Measurements from ENCODE around the gene ALDH1L1. TPM values are rescaled to one million over a fixed set of nuclear protein-coding genes. Genes with fewer than 3 reads are reported as not detected.

The ALDH1L1 gene
- total and polyA plus RNA-seq, 2 of the 13 experiments (the other 11 are each of a cell fraction or from before 2014, with no cell fraction given): 11.2 to 28.7 TPM

- TF ChIP-seq, protein P1, sequence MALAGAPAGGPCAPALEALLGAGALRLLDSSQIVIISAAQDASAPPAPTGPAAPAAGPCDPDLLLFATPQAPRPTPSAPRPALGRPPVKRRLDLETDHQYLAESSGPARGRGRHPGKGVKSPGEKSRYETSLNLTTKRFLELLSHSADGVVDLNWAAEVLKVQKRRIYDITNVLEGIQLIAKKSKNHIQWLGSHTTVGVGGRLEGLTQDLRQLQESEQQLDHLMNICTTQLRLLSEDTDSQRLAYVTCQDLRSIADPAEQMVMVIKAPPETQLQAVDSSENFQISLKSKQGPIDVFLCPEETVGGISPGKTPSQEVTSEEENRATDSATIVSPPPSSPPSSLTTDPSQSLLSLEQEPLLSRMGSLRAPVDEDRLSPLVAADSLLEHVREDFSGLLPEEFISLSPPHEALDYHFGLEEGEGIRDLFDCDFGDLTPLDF (CRISPR knock-in tag; IDR thresholded peaks at IDR 0.05): no peak
- TF ChIP-seq CEBPB (IDR thresholded peaks at IDR 0.05; ENCODE audit: borderline replicate concordance, low read depth, low read length) (no peak), NR1H2 (CRISPR knock-in tag; IDR thresholded peaks at IDR 0.05; ENCODE audit: borderline replicate concordance, low read depth) (no peak), DDIT3 (CRISPR knock-in tag; IDR thresholded peaks at IDR 0.05) (no peak)
Observed at GRCh38 chr3:126104028-126104635, 76.3 kb downstream of the ALDH1L1 start (continued).

- Histone ChIP-seq H3K9ac (ENCODE audit: insufficient read depth, low read depth, low read length) (no peak overlapping the region), H3K79me2 (ENCODE audit: insufficient read depth, low read length) (no peaks in the 10 kb centered on the region), H3K4me1 (ENCODE audit: insufficient read depth, low read length) (no peaks in the 10 kb centered on the region), H3K4me2 (ENCODE audit: low read depth, low read length) (no peak overlapping the region), H3K4me3 (replicated peaks in 1 of 3; ENCODE audit: insufficient read depth in 1 of 3, low read depth in 2 of 3, low read length in 3 of 3) (no peak overlapping the region), H4K20me1 (ENCODE audit: insufficient read depth, low read length) (no peaks in the 10 kb centered on the region), H3K36me3 (replicated peaks in 1 of 2; ENCODE audit: control insufficient read depth in 1 of 2, insufficient read depth in 2 of 2, low read length in 2 of 2) (no peaks in the 10 kb centered on the region; a peak in 2 of 5 replicates), H3K27me3 (ENCODE audit: control insufficient read depth in 1 of 2, insufficient read depth in 2 of 2, low read length in 2 of 2) (no peaks in the 10 kb centered on the region), H3K9me3 (ENCODE audit: low read length) (no peaks in the 10 kb centered on the region), H2AFZ (ENCODE audit: low read length) (no peak overlapping the region), H3K27ac (ENCODE audit: extremely low read length, insufficient read depth, low read length) (no peak overlapping the region)
- BruUV-seq (replicated peaks): no TSS peak
- FAIRE-seq (no peak), ATAC-seq (peak; percentile 34), DNase-seq (ENCODE audit: low spot score) (no peak)
- intact Hi-C loops (cut with micrococcal nuclease; ENCODE audit: unreplicated experiment) (no loop called here), in situ Hi-C loops (cut with HindIII; ENCODE audit: extremely low pct_ligation_motif_present, low pct_unique_long_range_greater_than_20kb) (no loop called here)
- 61% methylated on average over 9 of the region's 22 CpGs for WGBS (ENCODE audit: low lambda C conversion rate)
- POLR2A ChIA-PET: no interaction called here
- CTCF ChIA-PET (ENCODE audit: low intra/inter-chr PET ratio, low total read pairs): no interaction called here
- TF ChIP-seq ZNF546 (CRISPR knock-in tag; conservative IDR thresholded peaks at IDR 0.05): no peak
- no peak for TF ChIP-seq CHD4 (IDR thresholded peaks at IDR 0.05; ENCODE audit: borderline replicate concordance, low read length)
- peak; percentile 75 for TF ChIP-seq CEBPG (CRISPR knock-in tag; IDR thresholded peaks at IDR 0.05)
- TF ChIP-seq MTF2 (CRISPR knock-in tag; IDR thresholded peaks at IDR 0.05; ENCODE audit: borderline replicate concordance): no peak
- no peak for TF ChIP-seq ZNF784 (CRISPR knock-in tag; IDR thresholded peaks at IDR 0.05; ENCODE audit: borderline replicate concordance)
- peak; percentile 97 for TF ChIP-seq CEBPB (IDR thresholded peaks at IDR 0.05; ENCODE audit: borderline replicate concordance, low read depth, low read length)
- TF ChIP-seq HMG20A (CRISPR knock-in tag; IDR thresholded peaks at IDR 0.05; ENCODE audit: borderline replicate concordance): no peak
- no peak for TF ChIP-seq POLR2AphosphoS2 (IDR thresholded peaks at IDR 0.05; ENCODE audit: low read depth, low read length)
- no peak for TF ChIP-seq RXRB (CRISPR knock-in tag; IDR thresholded peaks at IDR 0.05; ENCODE audit: borderline replicate concordance)
- TF ChIP-seq NR2F2 (IDR thresholded peaks at IDR 0.05; ENCODE audit: borderline replicate concordance, low read depth): no peak
- TF ChIP-seq ZSCAN9 (CRISPR knock-in tag; IDR thresholded peaks at IDR 0.05; ENCODE audit: borderline replicate concordance): no peak
- no peak for TF ChIP-seq ZNF512 (CRISPR knock-in tag; IDR thresholded peaks at IDR 0.05)
- TF ChIP-seq CTCF (CRISPR knock-in tag; IDR thresholded peaks at IDR 0.05): peak; percentile 38
Observed at GRCh38 chr3:126103121-126104027, 77.0 kb downstream of the ALDH1L1 start.

Measured in HepG2 (cell line).